Keratinocyte (primary cell): Measurements from ENCODE around the gene ERAS.
"Not testable (repeated sequence)": the region's sequence is repeated elsewhere in the genome, so short reads cannot be mapped to it uniquely, and the experiment has no call there.

Experiments
- CTCF ChIP-seq, 3 experiments: IDR thresholded peaks in 1 of 3; conservative IDR thresholded peaks in 1 of 3; optimal IDR thresholded peaks in 1 of 3; 2 replicates in 2 of 3; 3 replicates in 1 of 3; pipeline versions ENCODE3 to v1.5.1; 2011; ENCODE audit warnings: low read length in 3 of 3, mild to moderate bottlenecking in 3 of 3, moderate library complexity in 2 of 3, control low read depth in 1 of 3, inconsistent platforms in 1 of 3; ENCODE audit not compliant: insufficient read depth in 2 of 3; ENCODE audit errors: extremely low read depth in 1 of 3
- EZH2 ChIP-seq: IDR thresholded peaks from one replicate; pipeline ENCODE4 v1.6.1; 2012; ENCODE audit warnings: inconsistent platforms, mild to moderate bottlenecking, low read length, moderate library complexity

- not testable (repeated sequence) for TF ChIP-seq CTCF (optimal IDR thresholded peaks at IDR 0.05 in 1 of 3, IDR thresholded peaks at IDR 0.05 in 1 of 3, conservative IDR thresholded peaks at IDR 0.05 in 1 of 3; ENCODE audit: extremely low read depth in 1 of 3, insufficient read depth in 2 of 3, low read length in 3 of 3); EZH2
Measured at GRCh38 chrX:48854121-48854804, 27.9 kb downstream of the ERAS start.
